WTC11 (cell line): ENCODE results near the gene S100A12. TPM values are rescaled to one million over a fixed set of nuclear protein-coding genes. Genes with fewer than 3 reads are reported as not detected.

Source experiments
- ATAC-seq: fragments of 200-7000 bp; cut with Tn5 transposase; 2 replicates; pipeline ENCODE4 v1.10.0; 2021; ENCODE audit warnings: mild to moderate bottlenecking, moderate library complexity
- CTCF ChIA-PET: fragments of 300-600 bp; sonication (Branson Sonifier 250); formaldehyde crosslinking; loops from one replicate; lab custom pipeline; 2021; ENCODE audit warnings: antibody characterized with exemption; lab: Charles Lee
- POLR2A ChIA-PET: fragments of 350-600 bp; sonication (Branson Sonifier 250); formaldehyde crosslinking; loops from one replicate; lab custom pipeline; 2021; ENCODE audit warnings: antibody characterized with exemption; lab: Charles Lee
- DNase-seq: peaks from one replicate; pipeline ENCODE4 v3.0.0; 2021; ENCODE audit warnings: low spot score
- H3K27ac Mint-ChIP-seq: 2 replicates; pipeline ENCODE4 v1.8.0; 2021; ENCODE audit warnings: mixed read lengths
- H3K27me3 Mint-ChIP-seq: 2 replicates; pipeline ENCODE4 v1.8.0; 2021; ENCODE audit warnings: low read depth, mild to moderate bottlenecking, moderate library complexity, mixed read lengths
- H3K36me3 Mint-ChIP-seq: 2 replicates; pipeline ENCODE4 v1.8.0; 2021; ENCODE audit warnings: mixed read lengths
- H3K4me1 Mint-ChIP-seq: 2 replicates; pipeline ENCODE4 v1.8.0; 2022; ENCODE audit warnings: mixed read lengths
- H3K4me3 Mint-ChIP-seq: 2 replicates; pipeline ENCODE4 v1.8.0; 2021; ENCODE audit warnings: mild to moderate bottlenecking, moderate library complexity, mixed read lengths
- H3K9me3 Mint-ChIP-seq: 2 replicates; pipeline ENCODE4 v1.8.0; 2021; ENCODE audit warnings: mixed read lengths
- AFF4 ChIP-seq: sonication (generic); formaldehyde crosslinking; IDR thresholded peaks from 2 replicates; pipeline ENCODE4 v1.8.1; 2023; ENCODE audit warnings: mild to moderate bottlenecking, missing genetic modification reagents, borderline replicate concordance
- ARID4B ChIP-seq: sonication (generic); formaldehyde crosslinking; IDR thresholded peaks from 2 replicates; pipeline ENCODE4 v1.8.0; 2023; ENCODE audit warnings: missing genetic modification reagents, mild to moderate bottlenecking, borderline replicate concordance
- CREB1 ChIP-seq: sonication (generic); formaldehyde crosslinking; IDR thresholded peaks from 2 replicates; pipeline ENCODE4 v1.8.0; 2023; ENCODE audit warnings: mild to moderate bottlenecking, missing genetic modification reagents
- FOXJ3 ChIP-seq: sonication (generic); formaldehyde crosslinking; IDR thresholded peaks from 2 replicates; pipeline ENCODE4 v1.9.0; 2021; ENCODE audit warnings: missing genetic modification reagents, mild to moderate bottlenecking, borderline replicate concordance
- IRF1 ChIP-seq: sonication (generic); formaldehyde crosslinking; IDR thresholded peaks from 2 replicates; pipeline ENCODE4 v1.8.0; 2023; ENCODE audit warnings: missing genetic modification reagents
- MXD4 ChIP-seq: fragments of 250-450 bp; sonication (Bioruptor Pico); IDR thresholded peaks from 2 replicates; pipeline ENCODE4 v1.8.0; 2021; ENCODE audit warnings: mild to moderate bottlenecking, moderate library complexity, borderline replicate concordance
- NR2C2 ChIP-seq: sonication (generic); formaldehyde crosslinking; IDR thresholded peaks from 2 replicates; pipeline ENCODE4 v1.8.0; 2022; ENCODE audit warnings: mild to moderate bottlenecking, missing genetic modification reagents
- PREB ChIP-seq: sonication (generic); formaldehyde crosslinking; IDR thresholded peaks from 2 replicates; pipeline ENCODE4 v1.8.1; 2022; ENCODE audit warnings: mild to moderate bottlenecking, missing genetic modification reagents, moderate library complexity, borderline replicate concordance
- PRRX2 ChIP-seq: fragments of 250-450 bp; sonication (Bioruptor Pico); IDR thresholded peaks from 2 replicates; pipeline ENCODE4 v1.8.0; 2021; ENCODE audit warnings: mild to moderate bottlenecking
- RELA ChIP-seq: sonication (generic); formaldehyde crosslinking; IDR thresholded peaks from 2 replicates; pipeline ENCODE4 v1.8.1; 2022; ENCODE audit warnings: missing genetic modification reagents, mild to moderate bottlenecking, borderline replicate concordance
- SMAD3 ChIP-seq: sonication (generic); formaldehyde crosslinking; IDR thresholded peaks from 2 replicates; pipeline ENCODE4 v1.8.0; 2022; ENCODE audit warnings: missing genetic modification reagents, mild to moderate bottlenecking, borderline replicate concordance
- SMAD4 ChIP-seq: sonication (generic); formaldehyde crosslinking; IDR thresholded peaks from 2 replicates; pipeline ENCODE4 v1.8.0; 2022; ENCODE audit warnings: mild to moderate bottlenecking, missing genetic modification reagents
- TCF7 ChIP-seq: sonication (generic); formaldehyde crosslinking; IDR thresholded peaks from 2 replicates; pipeline ENCODE4 v1.8.0; 2022; ENCODE audit warnings: mild to moderate bottlenecking, low read depth, missing genetic modification reagents, moderate library complexity
- TEAD1 ChIP-seq: sonication (generic); formaldehyde crosslinking; IDR thresholded peaks from 2 replicates; pipeline ENCODE4 v1.8.0; 2022; ENCODE audit warnings: mild to moderate bottlenecking, missing genetic modification reagents
- ZMAT4 ChIP-seq: fragments of 250-450 bp; sonication (Bioruptor Pico); IDR thresholded peaks from 2 replicates; pipeline ENCODE4 v1.9.0; 2021; ENCODE audit warnings: mild to moderate bottlenecking
- ZNF317 ChIP-seq: sonication (generic); formaldehyde crosslinking; IDR thresholded peaks from 2 replicates; pipeline ENCODE4 v1.8.1; 2023; ENCODE audit warnings: low read depth, mild to moderate bottlenecking, moderate library complexity, missing genetic modification reagents, borderline replicate concordance
- ZNF423 ChIP-seq: fragments of 250-450 bp; sonication (Bioruptor Pico); IDR thresholded peaks from 2 replicates; pipeline ENCODE4 v2.1.2; 2022; ENCODE audit warnings: mild to moderate bottlenecking, moderate library complexity
- ZNF671 ChIP-seq: fragments of 250-450 bp; sonication (Bioruptor Pico); IDR thresholded peaks from 2 replicates; pipeline ENCODE4 v1.8.0; 2021; ENCODE audit warnings: mild to moderate bottlenecking
- ZSCAN18 ChIP-seq: fragments of 250-450 bp; sonication (Bioruptor Pico); IDR thresholded peaks from 2 replicates; pipeline ENCODE4 v2.1.2; 2022; ENCODE audit warnings: mild to moderate bottlenecking, moderate library complexity
- total RNA-seq: library from RNA; stranded (reverse); gene quantifications from 3 replicates; pipeline ENCODE4 v1.2.3, GENCODE V29; 2021

The S100A12 gene
- total RNA-seq, 1 experiment from 2014 or later, result not detected

GRCh38 chr1:153404086-153404635 lies 28.7 kb upstream of the S100A12 start:
- Mint-ChIP-seq H3K27ac (no peak overlapping the region), H3K36me3 (peaks cover 3% of the 10 kb centered on the region), H3K4me3 (no peak overlapping the region), H3K9me3 (peaks cover 18% of the 10 kb centered on the region), H3K27me3 (peaks cover 37% of the 10 kb centered on the region), H3K4me1 (peaks cover 18% of the 10 kb centered on the region)
- ChIA-PET CTCF (interaction anchor here (0.7 to 5.0 kb wide), 9 partner anchors 9 to 209 kb away, joined by 3 to 21 read pairs (median 6); partner anchors contain the start of genes S100A16 and S100A8), POLR2A (no interaction called here)
- no peak for TF ChIP-seq TEAD1 (CRISPR knock-in tag)
- no peak for TF ChIP-seq CREB1
- no peak for TF ChIP-seq MXD4
- TF ChIP-seq SMAD4 (CRISPR knock-in tag), result no peak
- TF ChIP-seq NR2C2 (CRISPR knock-in tag), result no peak
- no peak for TF ChIP-seq ZSCAN18 (CRISPR knock-in tag)
- TF ChIP-seq AFF4, result no peak
- TF ChIP-seq ZNF317, result no peak
- no peak for TF ChIP-seq PREB (CRISPR knock-in tag)
- no peak for TF ChIP-seq PRRX2 (CRISPR knock-in tag)
- no peak for TF ChIP-seq ZMAT4 (CRISPR knock-in tag)
- no peak for TF ChIP-seq SMAD3 (CRISPR knock-in tag)
- DNase-seq (no peak), ATAC-seq (no peak)

DNA sequence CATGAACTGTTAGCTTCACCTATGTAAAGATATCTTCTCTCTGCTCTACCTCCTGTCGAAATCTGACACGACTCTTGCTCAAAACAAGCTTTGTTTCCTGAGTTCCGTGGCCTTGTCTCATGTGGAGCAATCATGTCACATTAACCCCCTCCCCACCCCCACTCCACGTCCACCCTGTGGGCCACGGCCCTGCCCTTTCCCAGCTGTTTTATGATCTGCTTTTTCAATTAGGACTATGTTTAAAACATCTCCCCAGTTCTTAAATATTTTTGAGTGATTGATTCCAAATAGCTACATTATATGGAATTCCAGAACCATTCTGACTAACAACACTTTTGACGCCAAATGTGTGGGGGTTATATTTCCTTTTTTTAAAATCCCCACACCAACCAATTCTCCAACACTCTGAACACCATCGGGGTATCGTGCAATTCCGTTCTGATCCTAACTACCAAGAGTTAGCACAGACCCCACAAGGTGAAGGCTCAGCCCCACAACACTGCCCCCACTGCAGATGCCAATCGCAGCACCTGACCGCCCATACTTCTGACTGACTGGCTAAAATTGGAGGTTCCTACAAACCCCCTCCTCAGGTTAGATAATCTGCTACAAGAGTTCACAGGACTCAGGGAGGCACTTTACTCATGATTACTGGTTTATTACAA lies 28.1 kb upstream of the S100A12 start:
- POLR2A ChIA-PET, result no interaction called here
- H3K4me3 Mint-ChIP-seq, result no peak overlapping the region
- peaks cover 36% of the 10 kb centered on the region for H3K27me3 Mint-ChIP-seq
- CTCF ChIA-PET, result interaction anchor here (0.9 to 5.0 kb wide), 8 partner anchors 9 to 209 kb away, joined by 3 to 21 read pairs (median 8); partner anchors contain the start of genes S100A16 and S100A8
- no peak overlapping the region for H3K27ac Mint-ChIP-seq
- peaks cover 18% of the 10 kb centered on the region for H3K4me1 Mint-ChIP-seq
- peaks cover 18% of the 10 kb centered on the region for H3K9me3 Mint-ChIP-seq
- H3K36me3 Mint-ChIP-seq, result peaks cover 3% of the 10 kb centered on the region
- DNase-seq, result no peak
- no peak for ATAC-seq
- TF ChIP-seq PREB (CRISPR knock-in tag) (no peak), FOXJ3 (CRISPR knock-in tag) (no peak), ZNF671 (CRISPR knock-in tag) (no peak), ZNF423 (CRISPR knock-in tag) (no peak), TCF7 (no peak), ARID4B (CRISPR knock-in tag) (no peak), SMAD4 (CRISPR knock-in tag) (no peak), ZSCAN18 (CRISPR knock-in tag) (no peak), IRF1 (CRISPR knock-in tag) (no peak), RELA (CRISPR knock-in tag) (no peak)
